PC-9 (cell line): ENCODE data around the gene SIGMAR1.

Source experiments
- CTCF ChIP-seq: fragments of 200-600 bp; sonication (generic); conservative IDR thresholded peaks from 2 replicates; pipeline ENCODE4 v1.6.1; 2017; ENCODE audit warnings: mixed run types, antibody characterized with exemption, mild to moderate bottlenecking, moderate library complexity
- EZH2 ChIP-seq: fragments of 200-600 bp; sonication (generic); IDR thresholded peaks from 2 replicates; pipeline ENCODE4 v1.8.0; 2017; ENCODE audit warnings: antibody characterized with exemption, low read depth

DNA sequence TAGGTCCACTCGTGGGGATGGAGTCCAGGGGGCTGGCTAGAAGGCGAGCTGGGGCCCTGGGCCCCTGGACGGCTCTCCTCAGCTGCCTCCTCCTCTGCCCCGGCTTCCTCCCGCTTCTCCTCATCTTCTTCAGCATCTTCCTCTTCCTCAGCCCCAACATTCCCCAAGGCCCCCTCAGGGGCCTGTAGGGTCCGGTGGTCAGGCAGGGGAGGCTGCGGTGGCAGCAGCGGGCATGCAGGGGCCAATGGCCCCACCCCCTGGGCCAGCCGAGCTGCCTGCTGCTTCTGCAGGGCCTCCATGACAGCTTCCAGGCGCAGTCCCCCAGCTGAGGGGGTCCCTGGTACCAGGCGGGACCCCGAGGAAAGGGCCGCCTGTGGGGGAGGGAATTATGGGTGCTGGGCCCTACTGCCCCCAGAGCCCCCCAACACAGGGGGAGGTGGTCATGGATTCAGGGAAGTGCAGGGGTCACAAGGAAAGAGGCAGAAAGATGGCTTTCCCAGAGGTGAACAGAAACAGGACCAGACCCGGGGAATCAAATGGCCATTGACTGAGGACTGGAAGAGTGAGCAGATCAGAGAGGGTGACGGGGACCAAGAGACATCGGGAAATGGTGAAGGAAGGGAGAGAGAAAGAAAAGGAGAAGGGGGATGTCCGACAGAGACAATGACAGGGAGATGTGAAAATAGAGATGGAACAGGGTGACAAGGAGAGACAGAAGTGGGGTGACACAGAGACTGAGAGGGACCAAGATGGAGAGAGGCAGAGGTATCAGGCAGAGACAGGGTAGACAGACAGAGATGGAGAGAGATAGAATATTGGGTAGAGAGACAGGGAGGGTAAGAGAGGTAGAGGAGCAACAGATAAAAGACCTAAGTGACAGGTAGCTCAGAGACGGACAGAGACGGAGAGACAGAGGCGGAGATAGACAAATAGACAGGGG lies 9.6 kb downstream of the SIGMAR1 start:
- TF ChIP-seq EZH2 (no peak), CTCF (no peak)
